Astrocyte (in vitro differentiated cells and primary cell): Measurements from ENCODE around the gene MKS1. TPM values are rescaled to one million over a fixed set of nuclear protein-coding genes. Genes with fewer than 3 reads are reported as not detected.

Experiments used
- DNase-seq: peaks from one replicate; pipeline ENCODE4 v3.0.0-alpha.2; 2010; ENCODE audit warnings: low read depth
- FAIRE-seq: peaks from 2 replicates; lab custom pipeline; 2011; peaks lifted over from hg19 to GRCh38; lab: Jason Lieb, UNC
- H2AFZ ChIP-seq: 2 replicates; pipeline ENCODE4 v1.6.0; 2012; ENCODE audit warnings: low read depth, low read length, inconsistent platforms
- H3K27ac ChIP-seq: 2 replicates; pipeline ENCODE4 v1.5.1; 2011; ENCODE audit warnings: low read depth, low read length, inconsistent platforms
- H3K27me3 ChIP-seq: 2 replicates; pipeline ENCODE4 v1.6.0; 2011; ENCODE audit warnings: low read length, inconsistent platforms; ENCODE audit not compliant: insufficient read depth
- H3K36me3 ChIP-seq: 2 replicates; pipeline ENCODE4 v1.5.1; 2011; ENCODE audit warnings: low read length, inconsistent platforms; ENCODE audit not compliant: insufficient read depth
- H3K4me1 ChIP-seq: 2 replicates; pipeline ENCODE4 v1.5.1; 2011; ENCODE audit warnings: low read length, inconsistent platforms; ENCODE audit not compliant: insufficient read depth
- H3K4me2 ChIP-seq: 2 replicates; pipeline ENCODE4 v1.6.0; 2012; ENCODE audit warnings: low read length, inconsistent platforms
- H3K4me3 ChIP-seq: 2 replicates; pipeline ENCODE4 v1.5.1; 2011; ENCODE audit warnings: low read depth, mild to moderate bottlenecking, low read length, inconsistent platforms; ENCODE audit not compliant: insufficient read depth
- H3K79me2 ChIP-seq: 2 replicates; pipeline ENCODE4 v1.6.0; 2012; ENCODE audit warnings: mild to moderate bottlenecking, low read length, inconsistent platforms; ENCODE audit not compliant: insufficient read depth
- H3K9ac ChIP-seq: 2 replicates; pipeline ENCODE4 v1.6.0; 2012; ENCODE audit warnings: mild to moderate bottlenecking, low read length, inconsistent platforms
- H3K9me3 ChIP-seq: 2 replicates; pipeline ENCODE4 v1.5.1; 2012; ENCODE audit warnings: low read depth, mild to moderate bottlenecking, low read length, inconsistent platforms; ENCODE audit not compliant: insufficient read depth
- H4K20me1 ChIP-seq: 2 replicates; pipeline ENCODE4 v1.6.0; 2012; ENCODE audit warnings: low read length, inconsistent platforms; ENCODE audit not compliant: insufficient read depth
- H3K27ac Mint-ChIP-seq: one replicate; pipeline ENCODE4 v1.8.0; 2021; ENCODE audit warnings: mild to moderate bottlenecking, mixed read lengths; ENCODE audit not compliant: unreplicated experiment
- H3K27me3 Mint-ChIP-seq: one replicate; pipeline ENCODE4 v1.8.0; 2021; ENCODE audit warnings: low read depth, mixed read lengths; ENCODE audit not compliant: unreplicated experiment
- H3K36me3 Mint-ChIP-seq: one replicate; pipeline ENCODE4 v1.8.0; 2021; ENCODE audit warnings: low read depth, mixed read lengths; ENCODE audit not compliant: unreplicated experiment
- H3K4me1 Mint-ChIP-seq: one replicate; pipeline ENCODE4 v1.8.0; 2021; ENCODE audit warnings: low read depth, mixed read lengths; ENCODE audit not compliant: unreplicated experiment
- H3K4me3 Mint-ChIP-seq: one replicate; pipeline ENCODE4 v1.8.0; 2021; ENCODE audit warnings: mild to moderate bottlenecking, moderate library complexity, mixed read lengths; ENCODE audit not compliant: unreplicated experiment
- H3K9me3 Mint-ChIP-seq: one replicate; pipeline ENCODE4 v1.8.0; 2021; ENCODE audit warnings: mild to moderate bottlenecking, mixed read lengths; ENCODE audit not compliant: unreplicated experiment
- EZH2 ChIP-seq: IDR thresholded peaks from 2 replicates; pipeline ENCODE4 v1.6.1; 2012; ENCODE audit warnings: mild to moderate bottlenecking, low read length, inconsistent platforms; ENCODE audit not compliant: insufficient read depth
- total RNA-seq: library from RNA; stranded (reverse); gene quantifications from 2 replicates; pipeline ENCODE4 v1.2.1, GENCODE V29; 2021
- TF ChIP-seq, protein P1 (sequence below): IDR thresholded peaks from 2 replicates; pipeline ENCODE4 v1.5.1; 2011; ENCODE audit warnings: low read depth, mild to moderate bottlenecking, inconsistent platforms, low read length, moderate library complexity; ENCODE audit not compliant: insufficient read depth

Gene MKS1
- total RNA-seq, 1 donor from 2014 or later = 12.0 TPM

DNA sequence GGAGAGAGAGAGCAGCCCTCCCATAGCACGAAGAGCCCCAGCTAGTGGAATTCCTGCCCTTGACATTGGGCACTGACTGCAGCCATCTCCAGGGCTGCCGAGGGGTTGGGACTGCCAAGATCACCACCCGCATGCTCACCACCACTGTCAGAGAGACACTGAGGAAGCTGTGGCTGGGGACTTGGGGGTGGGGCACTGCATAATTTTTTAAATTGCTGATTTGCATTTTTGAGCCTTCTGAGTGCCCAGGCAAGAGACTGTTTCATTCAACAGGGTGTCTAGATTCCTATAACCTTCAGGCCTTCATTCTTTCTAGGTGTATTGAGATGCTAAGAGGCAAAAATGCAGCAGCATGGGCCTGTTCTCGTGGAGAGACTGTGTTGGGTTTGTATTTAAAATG, 35.5 kb downstream of the MKS1 start:
- FAIRE-seq (no peak), DNase-seq (no peak)
- H3K79me2 ChIP-seq = no peaks in the 10 kb centered on the region
- no peak overlapping the region for H3K4me2 ChIP-seq
- H3K36me3 ChIP-seq = no peaks in the 10 kb centered on the region
- Mint-ChIP-seq H3K36me3 (no peaks in the 10 kb centered on the region), H3K4me3 (no peak overlapping the region), H3K9me3 (no peaks in the 10 kb centered on the region), H3K27me3 (peaks cover 43% of the 10 kb centered on the region), H3K27ac (no peak overlapping the region), H3K4me1 (no peaks in the 10 kb centered on the region)
- no peaks in the 10 kb centered on the region for H4K20me1 ChIP-seq
- H3K9me3 ChIP-seq = no peaks in the 10 kb centered on the region
- peaks cover 5% of the 10 kb centered on the region for H3K27me3 ChIP-seq
- H3K9ac ChIP-seq = no peak overlapping the region
- H2AFZ ChIP-seq = no peak overlapping the region
- peaks cover 7% of the 10 kb centered on the region for H3K4me1 ChIP-seq
- TF ChIP-seq EZH2 = no peak
- TF ChIP-seq, protein P1, sequence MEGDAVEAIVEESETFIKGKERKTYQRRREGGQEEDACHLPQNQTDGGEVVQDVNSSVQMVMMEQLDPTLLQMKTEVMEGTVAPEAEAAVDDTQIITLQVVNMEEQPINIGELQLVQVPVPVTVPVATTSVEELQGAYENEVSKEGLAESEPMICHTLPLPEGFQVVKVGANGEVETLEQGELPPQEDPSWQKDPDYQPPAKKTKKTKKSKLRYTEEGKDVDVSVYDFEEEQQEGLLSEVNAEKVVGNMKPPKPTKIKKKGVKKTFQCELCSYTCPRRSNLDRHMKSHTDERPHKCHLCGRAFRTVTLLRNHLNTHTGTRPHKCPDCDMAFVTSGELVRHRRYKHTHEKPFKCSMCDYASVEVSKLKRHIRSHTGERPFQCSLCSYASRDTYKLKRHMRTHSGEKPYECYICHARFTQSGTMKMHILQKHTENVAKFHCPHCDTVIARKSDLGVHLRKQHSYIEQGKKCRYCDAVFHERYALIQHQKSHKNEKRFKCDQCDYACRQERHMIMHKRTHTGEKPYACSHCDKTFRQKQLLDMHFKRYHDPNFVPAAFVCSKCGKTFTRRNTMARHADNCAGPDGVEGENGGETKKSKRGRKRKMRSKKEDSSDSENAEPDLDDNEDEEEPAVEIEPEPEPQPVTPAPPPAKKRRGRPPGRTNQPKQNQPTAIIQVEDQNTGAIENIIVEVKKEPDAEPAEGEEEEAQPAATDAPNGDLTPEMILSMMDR = no peak
- no peak overlapping the region for H3K27ac ChIP-seq
- H3K4me3 ChIP-seq = no peak overlapping the region

DNA sequence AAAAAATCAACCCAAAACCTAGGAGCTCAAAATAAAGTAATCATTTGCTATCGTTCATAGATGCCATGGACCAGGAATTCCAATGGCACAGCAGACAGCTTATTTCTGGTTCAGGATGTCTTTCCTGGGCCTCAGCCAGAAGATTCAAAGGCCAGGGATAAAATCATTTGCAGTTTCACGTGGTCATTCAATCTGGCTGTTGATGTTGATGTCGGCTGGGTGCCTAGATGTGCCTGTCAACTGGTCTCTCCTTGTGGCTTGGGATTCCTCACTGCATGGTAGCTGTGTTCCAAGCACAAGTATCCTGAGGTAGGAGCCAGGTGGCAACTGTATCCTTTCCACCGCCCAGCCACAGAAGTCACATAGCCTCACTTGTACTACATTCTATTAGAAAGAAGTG, 37.3 kb downstream of the MKS1 start:
- Histone ChIP-seq H3K27ac (no peak overlapping the region), H3K79me2 (no peaks in the 10 kb centered on the region), H3K36me3 (no peaks in the 10 kb centered on the region), H3K4me2 (no peak overlapping the region), H3K9me3 (no peaks in the 10 kb centered on the region), H4K20me1 (no peaks in the 10 kb centered on the region), H3K4me1 (peaks cover 7% of the 10 kb centered on the region), H3K9ac (no peak overlapping the region), H3K4me3 (no peak overlapping the region), H2AFZ (no peak overlapping the region), H3K27me3 (no peaks in the 10 kb centered on the region)
- no peak for TF ChIP-seq EZH2
- TF ChIP-seq, protein P1 = no peak
- DNase-seq = no peak
- Mint-ChIP-seq H3K27ac (no peak overlapping the region), H3K4me1 (no peaks in the 10 kb centered on the region), H3K27me3 (peaks cover 38% of the 10 kb centered on the region), H3K36me3 (no peaks in the 10 kb centered on the region), H3K4me3 (no peak overlapping the region), H3K9me3 (no peaks in the 10 kb centered on the region)
- FAIRE-seq = no peak

DNA sequence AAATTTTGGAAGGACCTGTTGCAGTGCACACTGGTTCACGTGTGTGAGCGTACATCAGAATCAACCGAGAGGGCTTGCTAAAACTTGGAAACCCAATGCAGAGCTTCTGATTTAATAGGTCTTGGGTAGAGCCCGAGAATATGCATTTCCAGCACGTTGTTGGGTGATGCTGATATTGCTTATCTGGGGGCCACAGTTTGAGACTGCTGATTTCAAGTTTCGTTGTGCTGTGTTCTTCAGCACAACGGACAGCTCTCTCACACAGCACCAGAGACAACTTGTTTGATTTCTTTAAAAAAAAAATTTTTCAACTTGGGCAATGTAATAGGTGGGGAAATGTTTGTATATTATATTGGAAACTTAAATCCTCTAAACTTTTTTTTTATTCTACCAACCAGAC, 42.9 kb downstream of the MKS1 start:
- FAIRE-seq = no peak
- DNase-seq = no peak
- H3K4me3 Mint-ChIP-seq = no peak overlapping the region

More for the DNA sequence above, 42.9 kb downstream of the MKS1 start:
- H3K4me1 Mint-ChIP-seq = no peaks in the 10 kb centered on the region
- no peaks in the 10 kb centered on the region for H4K20me1 ChIP-seq
- no peak overlapping the region for H3K4me3 ChIP-seq
- no peak for TF ChIP-seq EZH2
- TF ChIP-seq, protein P1 = no peak
- no peak overlapping the region for H3K9ac ChIP-seq
- no peaks in the 10 kb centered on the region for H3K79me2 ChIP-seq
- H3K4me1 ChIP-seq = no peaks in the 10 kb centered on the region
- no peaks in the 10 kb centered on the region for H3K36me3 ChIP-seq
- no peak overlapping the region for H3K27ac ChIP-seq
- H3K27me3 Mint-ChIP-seq = peaks cover 57% of the 10 kb centered on the region
- H3K4me2 ChIP-seq = no peak overlapping the region
- H3K27ac Mint-ChIP-seq = no peak overlapping the region
- H3K9me3 ChIP-seq = no peaks in the 10 kb centered on the region
- no peak overlapping the region for H2AFZ ChIP-seq
- H3K9me3 Mint-ChIP-seq = no peaks in the 10 kb centered on the region
- H3K27me3 ChIP-seq = peaks cover 4% of the 10 kb centered on the region
- no peaks in the 10 kb centered on the region for H3K36me3 Mint-ChIP-seq
